K562 (cell line): ENCODE results near the gene NAA38.

Experiments
- CHD2 ChIP-seq: IDR thresholded peaks from 2 replicates; pipeline ENCODE4 v1.6.1; 2011; ENCODE audit warnings: low read depth, low read length
- CTCF ChIP-seq, 3 experiments: IDR thresholded peaks in 2 of 3; conservative IDR thresholded peaks in 1 of 3; 2 replicates each; pipeline ENCODE4 v1.5.1; 2011 to 2012; ENCODE audit warnings: low read length in 3 of 3, mild to moderate bottlenecking in 3 of 3, control low read depth in 2 of 3, improper control_type of control experiment in 1 of 3, inconsistent platforms in 1 of 3, low read depth in 1 of 3, mixed read lengths in 1 of 3, moderate library complexity in 1 of 3; ENCODE audit not compliant: insufficient read depth in 2 of 3
- NR1H2 ChIP-seq: sonication (generic); formaldehyde crosslinking; IDR thresholded peaks from 2 replicates; pipeline ENCODE4 v1.4.0; 2020; ENCODE audit warnings: mild to moderate bottlenecking, missing genetic modification reagents
- POLR2A ChIP-seq: fragments of 450-650 bp; conservative IDR thresholded peaks from 2 replicates; pipeline ENCODE4 v1.6.1; 2016
- RAD21 ChIP-seq, 2 experiments: fragments of 250-450 bp in 1 of 2; fragments of 450-650 bp in 1 of 2; sonication (Bioruptor Pico) in 1 of 2; formaldehyde crosslinking in 1 of 2; IDR thresholded peaks in 1 of 2; conservative IDR thresholded peaks in 1 of 2; 2 replicates each; pipeline versions ENCODE4 v1.4.0 to v1.8.0; 2020 to 2022; ENCODE audit warnings: mild to moderate bottlenecking in 2 of 2, moderate library complexity in 1 of 2
- SMARCA5 ChIP-seq: fragments of 450-650 bp; IDR thresholded peaks from 2 replicates; pipeline ENCODE4 v1.6.1; 2016
- SP1 ChIP-seq: sonication (generic); formaldehyde crosslinking; IDR thresholded peaks from 2 replicates; pipeline ENCODE4 v1.8.1; 2022; ENCODE audit warnings: mild to moderate bottlenecking, missing genetic modification reagents
- ZBED1 ChIP-seq: IDR thresholded peaks from 2 replicates; pipeline ENCODE4 v1.6.1; 2014
- ZBTB5 ChIP-seq: fragments of 450-650 bp; IDR thresholded peaks from 2 replicates; pipeline ENCODE4 v1.6.1; 2017; ENCODE audit warnings: antibody characterized with exemption
- ZNF263 ChIP-seq: sonication (generic); formaldehyde crosslinking; IDR thresholded peaks from 2 replicates; pipeline ENCODE4 v1.8.0; 2022; ENCODE audit warnings: mild to moderate bottlenecking, missing genetic modification reagents, borderline replicate concordance
- ZNF408 ChIP-seq: fragments of 250-450 bp; sonication (Bioruptor Pico); IDR thresholded peaks from 2 replicates; pipeline ENCODE4 v1.4.0; 2020; ENCODE audit warnings: low read depth, mild to moderate bottlenecking, moderate library complexity

- TF ChIP-seq ZBED1 = no peak
- TF ChIP-seq ZBTB5 = no peak
- TF ChIP-seq ZNF408 = no peak
- no peak for TF ChIP-seq POLR2A
- no peak for TF ChIP-seq RAD21 (CRISPR knock-in tag; conservative IDR thresholded peaks at IDR 0.05 in 1 of 2, IDR thresholded peaks at IDR 0.05 in 1 of 2)
- TF ChIP-seq SP1 (CRISPR knock-in tag) = no peak
- no peak for TF ChIP-seq CTCF (IDR thresholded peaks at IDR 0.05 in 2 of 3, conservative IDR thresholded peaks at IDR 0.05 in 1 of 3; ENCODE audit: insufficient read depth in 2 of 3, low read depth in 1 of 3, low read length in 3 of 3)
- TF ChIP-seq SMARCA5 = no peak
- no peak for TF ChIP-seq NR1H2 (CRISPR knock-in tag)
- no peak for TF ChIP-seq ZNF263 (CRISPR knock-in tag)
- TF ChIP-seq CHD2 = no peak
Observed at GRCh38 chr17:7852262-7852670, 5.1 kb downstream of the NAA38 start.
